T-cell (primary cell): ENCODE results near the gene MYO10. TPM values are rescaled to one million over a fixed set of nuclear protein-coding genes. Genes with fewer than 3 reads are reported as not detected.
A peak's percentile ranks its signal among the peaks of the same experiment; 100 is the strongest.

Experiments used
- ATAC-seq, 4 experiments: fragments of 200-7000 bp in 3 of 4; fragments of 150-1000 bp in 1 of 4; cut with Tn5 transposase; replicated peaks in 1 of 4; 1 replicate in 3 of 4; 2 replicates in 1 of 4; pipeline ENCODE4 v1.10.0; 2021; ENCODE audit warnings: moderate library complexity in 3 of 4, mild to moderate bottlenecking in 2 of 4, moderate number of reproducible peaks in 1 of 4
- CTCF ChIA-PET, 2 donors: fragments of 300-600 bp; sonication (Branson Sonifier 250); formaldehyde crosslinking; loops; one replicate each; lab custom pipeline; 2022; ENCODE audit warnings: antibody characterized with exemption in 2 of 2; lab: Charles Lee
- POLR2A ChIA-PET, 2 donors: fragments of 300-600 bp; sonication (Branson Sonifier 250); formaldehyde crosslinking; loops; one replicate each; lab custom pipeline; 2022; ENCODE audit warnings: antibody characterized with exemption in 2 of 2; lab: Charles Lee
- DNase-seq, 35 experiments: peaks; one replicate each; pipeline versions ENCODE4 v3.0.0 to v3.0.0-alpha.2; 2013 to 2023
- H3K27ac ChIP-seq: one replicate; pipeline ENCODE4 v1.5.1; 2013; ENCODE audit warnings: low read length
- H3K27me3 ChIP-seq, 2 experiments: replicated peaks in 1 of 2; 1 replicate in 1 of 2; 2 replicates in 1 of 2; pipeline versions ENCODE4 v1.6.1 to v1.7.0; 2013; ENCODE audit warnings: low read length in 1 of 2, mixed read lengths in 1 of 2; ENCODE audit not compliant: control insufficient read depth in 2 of 2, insufficient read depth in 2 of 2; ENCODE audit errors: extremely low read depth in 1 of 2
- H3K36me3 ChIP-seq, 2 donors: 1 replicate in 1 of 2; 2 replicates in 1 of 2; pipeline versions ENCODE4 v1.6.1 to v1.7.0; 2013; ENCODE audit warnings: low read length in 1 of 2; ENCODE audit not compliant: control insufficient read depth in 2 of 2, insufficient read depth in 1 of 2; ENCODE audit errors: extremely low read depth in 1 of 2
- H3K4me1 ChIP-seq, 2 experiments: 1 replicate in 1 of 2; 2 replicates in 1 of 2; pipeline versions ENCODE4 v1.6.1 to v1.7.0; 2013; ENCODE audit warnings: low read length in 2 of 2, mixed read lengths in 1 of 2; ENCODE audit not compliant: insufficient read depth in 2 of 2, control insufficient read depth in 1 of 2; ENCODE audit errors: extremely low read depth in 1 of 2
- H3K4me3 ChIP-seq, 2 donors: 1 replicate in 1 of 2; 2 replicates in 1 of 2; pipeline versions ENCODE4 v1.5.1 to v1.7.0; 2013; ENCODE audit warnings: mild to moderate bottlenecking in 2 of 2, low read length in 1 of 2, moderate library complexity in 1 of 2; ENCODE audit not compliant: control insufficient read depth in 1 of 2; ENCODE audit errors: extremely low read depth in 1 of 2
- H3K9me3 ChIP-seq: 2 replicates; pipeline ENCODE4 v1.7.0; 2013
- H3K27ac Mint-ChIP-seq, 2 donors: one replicate each; pipeline ENCODE4 v1.8.0; 2020 to 2021; ENCODE audit warnings: mild to moderate bottlenecking in 2 of 2, mixed read lengths in 2 of 2
- H3K27me3 Mint-ChIP-seq, 2 donors: one replicate each; pipeline ENCODE4 v1.8.0; 2021 to 2022; ENCODE audit warnings: mixed read lengths in 2 of 2
- H3K36me3 Mint-ChIP-seq: one replicate; pipeline ENCODE4 v1.8.0; 2021; ENCODE audit warnings: mixed read lengths
- H3K4me1 Mint-ChIP-seq, 3 donors: one replicate each; pipeline ENCODE4 v1.8.0; 2020 to 2022; ENCODE audit warnings: mixed read lengths in 3 of 3, mild to moderate bottlenecking in 1 of 3
- H3K4me3 Mint-ChIP-seq, 3 donors: one replicate each; pipeline ENCODE4 v1.8.0; 2020 to 2022; ENCODE audit warnings: mild to moderate bottlenecking in 3 of 3, mixed read lengths in 3 of 3, moderate library complexity in 3 of 3
- H3K9me3 Mint-ChIP-seq, 3 donors: one replicate each; pipeline ENCODE4 v1.8.0; 2020 to 2022; ENCODE audit warnings: mixed read lengths in 3 of 3
- WGBS: methylation state at CpG from one replicate; pipeline ENCODE4 v1.1.5; 2013; ENCODE audit warnings: missing lambda C conversion rate; ENCODE audit not compliant: insufficient coverage; 5-methylcytosine and 5-hydroxymethylcytosine counted together
- total RNA-seq, 35 experiments: library from RNA in 6 of 35; stranded (reverse) in 6 of 35; fragments of 120-200 nt in 1 of 35; gene quantifications; one replicate each; pipeline versions ENCODE4 v1.2.1 to v1.2.4 and lab custom pipeline; 2013 to 2026

MYO10 gene
- total RNA-seq, 5 donors from 2014 or later (not counting 1 experiment from before 2014, with no cell fraction given), result 0.20 to 0.47 (median 0.23) TPM; not detected in 2

DNA sequence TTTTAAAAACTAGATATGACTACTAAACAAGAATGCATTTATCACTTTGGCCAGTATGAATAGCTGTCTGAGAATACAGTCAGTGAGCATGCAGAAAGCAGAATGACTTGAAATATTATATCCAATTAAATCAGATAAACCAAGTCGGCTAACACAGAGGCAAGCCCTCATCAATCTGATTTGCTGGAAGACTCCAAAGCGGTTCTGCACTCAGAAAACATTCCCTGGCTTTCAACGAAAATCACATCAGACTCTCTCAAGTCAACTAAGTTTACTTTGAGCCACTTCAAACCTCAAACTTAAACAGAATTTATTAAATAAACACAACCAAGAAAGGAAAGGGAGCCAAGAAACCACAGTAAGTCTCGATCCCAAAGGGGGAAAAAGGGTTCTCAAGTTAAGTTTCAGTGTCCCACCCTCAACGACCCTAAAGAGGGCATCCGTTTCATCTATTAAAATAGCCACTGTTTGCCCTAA lies 1.4 kb downstream of the MYO10 start:
- Histone ChIP-seq H3K27ac (no peak overlapping the region), H3K4me3 (no peak overlapping the region), H3K4me1 (peaks cover 0 to 16% of the 10 kb centered on the region in 2 experiments), H3K27me3 (peaks cover 7 to 37% of the 10 kb centered on the region in 2 experiments), H3K9me3 (no peaks in the 10 kb centered on the region), H3K36me3 (no peaks in the 10 kb centered on the region)
- no peak for DNase-seq
- Mint-ChIP-seq H3K4me1 (peaks cover 19 to 26% (median 23%) of the 10 kb centered on the region in 3 donors), H3K4me3 (peak overlapping the region; percentile 31 to 80 (median 44)), H3K9me3 (no peaks in the 10 kb centered on the region), H3K27ac (no peak overlapping the region), H3K27me3 (peaks cover 65 to 70% of the 10 kb centered on the region in 2 donors), H3K36me3 (no peaks in the 10 kb centered on the region)
- ChIA-PET CTCF (no interaction called here), POLR2A (no interaction called here)
- no peak for ATAC-seq
- whole genome bisulfite sequencing, result 10% methylated on average over 3 of the region's 6 CpGs

GRCh38 chr5:16934123-16934522 lies 2.0 kb downstream of the MYO10 start:
- Histone ChIP-seq H3K27ac (no peak overlapping the region), H3K9me3 (no peaks in the 10 kb centered on the region), H3K4me3 (no peak overlapping the region), H3K27me3 (peaks cover 7 to 37% of the 10 kb centered on the region in 2 experiments), H3K36me3 (no peaks in the 10 kb centered on the region), H3K4me1 (peaks cover 0 to 16% of the 10 kb centered on the region in 2 experiments)
- DNase-seq, result peak in 1 of 35 experiments; percentile 5
- 5% methylated on average over 9 of the region's 11 CpGs for WGBS
- H3K27me3 Mint-ChIP-seq, result peaks cover 66 to 70% of the 10 kb centered on the region in 2 donors
- H3K36me3 Mint-ChIP-seq, result no peaks in the 10 kb centered on the region
- no peak overlapping the region for H3K27ac Mint-ChIP-seq
- peak overlapping the region in 1 of 3 donors; percentile 80 for H3K4me3 Mint-ChIP-seq
- POLR2A ChIA-PET, result no interaction called here
- ATAC-seq, result no peak
- CTCF ChIA-PET, result no interaction called here
- H3K9me3 Mint-ChIP-seq, result no peaks in the 10 kb centered on the region
- peaks cover 19 to 26% (median 23%) of the 10 kb centered on the region in 3 donors for H3K4me1 Mint-ChIP-seq

- 75% methylated on average over 1 of the region's 2 CpGs for WGBS
- ChIA-PET CTCF (interaction anchor here in 1 of 2 donors (1.2 kb wide), 1 partner anchor 199 kb away, joined by 4 read pairs; no protein-coding TSS in a partner anchor), POLR2A (no interaction called here)
- no peaks in the 10 kb centered on the region for H3K9me3 ChIP-seq
- Mint-ChIP-seq H3K27me3 (peaks cover 66 to 67% of the 10 kb centered on the region in 2 donors), H3K36me3 (no peaks in the 10 kb centered on the region), H3K4me3 (peak overlapping the region in 1 of 3 donors; percentile 80), H3K27ac (no peak overlapping the region), H3K9me3 (no peaks in the 10 kb centered on the region), H3K4me1 (peaks cover 19 to 26% (median 23%) of the 10 kb centered on the region in 3 donors)
- peaks cover 4 to 37% of the 10 kb centered on the region in 2 experiments for H3K27me3 ChIP-seq
- peaks cover 0 to 16% of the 10 kb centered on the region in 2 experiments for H3K4me1 ChIP-seq
- no peak overlapping the region for H3K27ac ChIP-seq
- ATAC-seq (no peak), DNase-seq (no peak)
- H3K4me3 ChIP-seq, result no peak overlapping the region
- H3K36me3 ChIP-seq, result no peaks in the 10 kb centered on the region
These were observed 2.8 kb downstream of the MYO10 start for GRCh38 chr5:16933337-16933736.

DNA sequence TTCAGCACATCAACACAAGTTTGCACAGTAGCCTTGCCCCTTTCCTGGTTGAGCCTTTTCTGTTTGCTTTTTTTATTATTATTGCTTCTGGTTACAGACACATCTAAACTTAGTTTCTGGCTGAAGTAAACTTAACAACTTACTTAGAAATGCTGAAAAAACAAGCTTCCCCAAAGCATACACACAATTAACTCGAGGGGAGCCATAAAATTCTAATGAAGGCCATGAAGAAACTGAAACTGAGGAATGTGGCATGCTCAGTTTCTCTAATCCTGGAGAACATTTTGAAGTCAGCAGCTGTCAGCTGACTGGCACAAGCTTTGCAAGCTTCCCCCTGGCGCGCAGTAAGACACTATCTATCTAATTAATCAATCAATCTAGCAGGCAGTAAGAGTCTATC lies 3.7 kb downstream of the MYO10 start:
- Histone ChIP-seq H3K4me3 (no peak overlapping the region), H3K27me3 (peaks cover 4 to 37% of the 10 kb centered on the region in 2 experiments), H3K4me1 (peaks cover 0 to 16% of the 10 kb centered on the region in 2 experiments), H3K27ac (no peak overlapping the region), H3K9me3 (no peaks in the 10 kb centered on the region), H3K36me3 (no peaks in the 10 kb centered on the region)
- CTCF ChIA-PET, result interaction anchor here in 1 of 2 donors (1.2 kb wide), 1 partner anchor 200 kb away, joined by 4 read pairs; no protein-coding TSS in a partner anchor
- POLR2A ChIA-PET, result no interaction called here
- peaks cover 61% of the 10 kb centered on the region in 2 donors for H3K27me3 Mint-ChIP-seq
- no peaks in the 10 kb centered on the region for H3K36me3 Mint-ChIP-seq
- no peak for ATAC-seq
- DNase-seq, result no peak
- H3K9me3 Mint-ChIP-seq, result peaks cover 0 to 3% (median 0%) of the 10 kb centered on the region in 3 donors
- peaks cover 18 to 26% (median 23%) of the 10 kb centered on the region in 3 donors for H3K4me1 Mint-ChIP-seq
- 68% methylated on average over 3 of the region's 3 CpGs for WGBS
- no peak overlapping the region for H3K27ac Mint-ChIP-seq
- H3K4me3 Mint-ChIP-seq, result no peak overlapping the region

DNA sequence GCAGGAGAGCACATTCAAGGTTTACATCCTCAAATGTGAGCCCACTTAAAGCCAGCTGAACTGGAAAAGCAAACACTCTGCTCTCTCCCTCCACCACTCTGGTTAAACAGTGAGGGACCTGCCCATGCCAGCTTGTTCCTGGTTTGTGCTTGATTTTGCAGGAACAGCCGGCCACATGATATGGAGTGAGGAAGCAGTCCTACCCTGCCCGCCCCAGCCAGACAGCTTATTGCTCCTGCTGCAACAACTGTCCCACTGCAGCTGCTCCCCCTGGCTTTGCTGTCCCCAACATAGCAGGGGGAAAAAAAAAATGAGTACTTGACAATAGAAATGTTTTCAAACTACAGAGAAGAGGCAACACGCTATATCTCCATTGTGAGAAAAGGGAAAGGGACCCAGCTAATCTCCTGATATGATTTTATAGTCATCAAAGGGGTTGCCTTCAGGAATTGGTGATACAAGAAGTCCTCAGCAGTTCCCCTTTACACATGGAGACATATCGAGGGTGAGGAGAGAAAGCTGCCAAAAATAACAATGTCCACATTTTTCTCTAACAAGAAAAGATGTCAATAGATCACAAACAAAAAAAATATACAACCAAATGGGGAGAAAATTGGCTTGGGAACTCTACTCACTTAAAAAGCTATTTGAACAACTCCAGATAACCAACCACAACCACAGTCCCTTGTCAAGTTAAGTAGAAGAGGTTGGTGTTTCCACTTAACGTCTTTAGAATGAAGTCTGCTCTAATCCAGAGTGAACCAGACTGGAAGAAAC lies 4.6 kb downstream of the MYO10 start:
- H3K4me3 Mint-ChIP-seq, result no peak overlapping the region
- Histone ChIP-seq H3K27me3 (peaks cover 0 to 29% of the 10 kb centered on the region in 2 experiments), H3K4me1 (peaks cover 0 to 13% of the 10 kb centered on the region in 2 experiments), H3K36me3 (no peaks in the 10 kb centered on the region), H3K27ac (no peak overlapping the region), H3K9me3 (no peaks in the 10 kb centered on the region), H3K4me3 (no peak overlapping the region)
- peaks cover 16 to 21% (median 16%) of the 10 kb centered on the region in 3 donors for H3K4me1 Mint-ChIP-seq
- ChIA-PET CTCF (no interaction called here), POLR2A (no interaction called here)
- DNase-seq (no peak), ATAC-seq (no peak)
- peaks cover 52% of the 10 kb centered on the region in 2 donors for H3K27me3 Mint-ChIP-seq
- no peak overlapping the region for H3K27ac Mint-ChIP-seq
- no CpG with 5 or more reads among the region's 5 CpGs for WGBS
- H3K36me3 Mint-ChIP-seq, result no peaks in the 10 kb centered on the region
- peaks cover 0 to 3% (median 0%) of the 10 kb centered on the region in 3 donors for H3K9me3 Mint-ChIP-seq

DNA sequence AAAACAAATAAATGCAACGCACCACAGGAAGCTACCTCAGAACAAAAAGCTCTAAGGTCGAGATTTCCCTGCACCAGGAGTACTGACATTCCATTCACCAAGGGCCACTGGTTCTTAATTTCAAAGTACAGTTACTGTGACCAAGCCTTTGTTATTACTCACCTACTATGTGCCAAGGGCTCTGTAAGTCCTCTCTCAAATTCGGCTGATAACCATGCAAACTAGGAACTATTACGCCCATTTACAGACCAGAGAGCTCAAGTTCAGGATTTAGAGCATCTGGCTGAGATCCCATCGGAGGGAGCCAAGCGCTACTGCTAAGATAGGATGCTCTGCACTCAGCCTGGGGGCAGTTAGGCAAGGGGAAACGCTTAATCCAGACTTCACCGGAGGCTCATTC lies 5.6 kb downstream of the MYO10 start:
- Mint-ChIP-seq H3K4me3 (no peak overlapping the region), H3K27ac (no peak overlapping the region), H3K36me3 (no peaks in the 10 kb centered on the region), H3K9me3 (peaks cover 0 to 3% (median 0%) of the 10 kb centered on the region in 3 donors), H3K4me1 (peaks cover 12 to 18% (median 12%) of the 10 kb centered on the region in 3 donors), H3K27me3 (peaks cover 46 to 50% of the 10 kb centered on the region in 2 donors)
- CTCF ChIA-PET, result no interaction called here
- no peak overlapping the region for H3K4me3 ChIP-seq
- H3K4me1 ChIP-seq, result peaks cover 0 to 5% of the 10 kb centered on the region in 2 experiments
- ATAC-seq (no peak), DNase-seq (no peak)
- H3K27ac ChIP-seq, result no peak overlapping the region
- H3K36me3 ChIP-seq, result no peaks in the 10 kb centered on the region
- WGBS, result 87% methylated on average over 8 of the region's 8 CpGs
- peaks cover 0 to 21% of the 10 kb centered on the region in 2 experiments for H3K27me3 ChIP-seq
- H3K9me3 ChIP-seq, result no peaks in the 10 kb centered on the region
- POLR2A ChIA-PET, result interaction anchor here in 1 of 2 donors (0.6 kb wide), 1 partner anchor 130 kb away, joined by 4 read pairs; no protein-coding TSS in a partner anchor
